A673 (cell line): ENCODE results near the gene CACNA2D3. TPM values are rescaled to one million over a fixed set of nuclear protein-coding genes. Genes with fewer than 3 reads are reported as not detected.

Experiments used
- BruUV-seq: library from RNA; stranded (reverse); fragments of 400-500 nt; replicated peaks from 2 replicates; lab custom pipeline; 2021; lab: Mats Ljungman, UMichigan
- CTCF ChIA-PET: fragments of 300-600 bp; sonication (Branson Sonifier 250); formaldehyde crosslinking; loops from one replicate; lab custom pipeline; 2022; ENCODE audit warnings: antibody characterized with exemption; lab: Charles Lee
- POLR2A ChIA-PET: fragments of 300-600 bp; sonication (Branson Sonifier 250); formaldehyde crosslinking; loops from one replicate; lab custom pipeline; 2022; ENCODE audit warnings: antibody characterized with exemption; ENCODE audit not compliant: low non-redundant PET; lab: Charles Lee
- DNase-seq: peaks from one replicate; pipeline ENCODE4 v3.0.0-alpha.2; 2015; ENCODE audit warnings: low spot score
- H3K27ac ChIP-seq: fragments of 200-600 bp; sonication (generic); 2 replicates; pipeline ENCODE4 v1.5.1; 2016; ENCODE audit warnings: mixed run types, low read depth, mild to moderate bottlenecking, mixed read lengths, antibody characterized with exemption, low read length; ENCODE audit not compliant: poor library complexity, severe bottlenecking
- H3K27me3 ChIP-seq: fragments of 200-600 bp; sonication (generic); replicated peaks from 2 replicates; pipeline ENCODE4 v1.6.1; 2017; ENCODE audit warnings: mixed run types, low read depth, mild to moderate bottlenecking, mixed read lengths, antibody characterized with exemption, low read length; ENCODE audit not compliant: insufficient read depth, poor library complexity
- H3K36me3 ChIP-seq: fragments of 200-600 bp; sonication (generic); 2 replicates; pipeline ENCODE4 v1.6.1; 2016; ENCODE audit warnings: mixed run types, mild to moderate bottlenecking, mixed read lengths, antibody characterized with exemption, low read length; ENCODE audit not compliant: insufficient read depth, poor library complexity, severe bottlenecking
- H3K4me1 ChIP-seq: fragments of 200-600 bp; sonication (generic); 2 replicates; pipeline ENCODE4 v1.6.1; 2017; ENCODE audit warnings: mixed run types, mild to moderate bottlenecking, mixed read lengths, antibody characterized with exemption, low read length; ENCODE audit not compliant: insufficient read depth, poor library complexity, severe bottlenecking
- H3K4me3 ChIP-seq: fragments of 200-600 bp; sonication (generic); 2 replicates; pipeline ENCODE4 v1.5.1; 2016; ENCODE audit warnings: low read depth, mixed run types, mild to moderate bottlenecking, mixed read lengths, low read length; ENCODE audit not compliant: poor library complexity, severe bottlenecking
- H3K9me3 ChIP-seq: fragments of 200-600 bp; sonication (generic); 2 replicates; pipeline ENCODE4 v1.6.1; 2016; ENCODE audit warnings: mixed run types, low read depth, mild to moderate bottlenecking, mixed read lengths, antibody characterized with exemption, low read length; ENCODE audit not compliant: poor library complexity, severe bottlenecking
- EZH2 ChIP-seq: fragments of 200-600 bp; sonication (generic); IDR thresholded peaks from 2 replicates; pipeline ENCODE4 v1.6.1; 2017; ENCODE audit warnings: borderline replicate concordance, low read depth, mild to moderate bottlenecking, mixed read lengths, antibody characterized with exemption, low read length; ENCODE audit not compliant: poor library complexity, severe bottlenecking
- intact Hi-C: fragments of 100-400 bp; cut with micrococcal nuclease; formaldehyde crosslinking; loops from one replicate; pipeline ENCODE4 v1.10.0; 2022; ENCODE audit not compliant: unreplicated experiment
- total RNA-seq: library from RNA; stranded (reverse); gene quantifications from 2 replicates; pipeline ENCODE4 v1.2.3, GENCODE V29; 2021
- TF ChIP-seq, protein P1 (sequence below): fragments of 300-800, 200-600 bp; sonication (generic); conservative IDR thresholded peaks from 2 replicates; pipeline ENCODE4 v1.5.1; 2017; ENCODE audit warnings: low read depth, mild to moderate bottlenecking, antibody characterized with exemption, low read length, moderate library complexity, mixed read lengths

CACNA2D3 gene
- total RNA-seq, 1 experiment from 2014 or later, result not detected

DNA sequence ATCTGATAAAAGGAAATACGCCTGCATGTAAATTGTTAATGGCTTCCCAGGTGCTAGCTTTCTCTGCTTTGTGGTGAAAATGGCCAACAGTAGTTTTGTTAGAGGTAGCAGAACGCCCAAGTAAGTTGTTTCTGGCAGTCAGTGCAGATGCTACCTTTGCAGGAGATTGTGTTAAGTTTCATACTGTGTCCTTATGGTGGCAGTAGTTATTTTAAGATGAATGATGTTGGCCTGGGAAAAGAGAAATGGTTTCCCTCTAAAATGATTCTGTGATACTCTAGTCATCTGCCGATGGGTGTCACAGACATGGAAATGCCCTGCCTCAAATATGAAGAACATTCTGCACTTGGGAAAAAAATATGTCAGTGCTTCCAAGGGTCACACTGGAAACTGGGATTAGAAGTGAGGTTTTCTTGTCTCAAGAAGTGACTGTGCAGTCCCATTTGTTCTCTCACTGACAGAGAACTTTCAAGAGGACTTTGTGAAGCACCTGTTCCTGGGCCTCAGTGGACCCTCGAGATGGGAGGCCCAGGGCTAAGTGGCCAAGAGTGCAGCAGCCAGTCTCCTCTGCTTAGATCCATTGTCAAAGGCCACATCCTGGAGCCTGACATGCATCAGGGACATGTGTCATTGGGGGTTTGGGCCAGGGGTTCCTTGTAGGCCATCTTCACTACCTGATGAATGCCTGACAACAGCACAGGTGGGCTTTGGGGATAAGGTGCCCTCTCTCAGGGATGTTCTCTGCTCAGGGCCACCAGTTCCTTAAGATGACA, 393.3 kb downstream of the CACNA2D3 start:
- no peak overlapping the region for H3K27ac ChIP-seq
- DNase-seq, result no peak
- TF ChIP-seq EZH2, result no peak
- TF ChIP-seq, protein P1, sequence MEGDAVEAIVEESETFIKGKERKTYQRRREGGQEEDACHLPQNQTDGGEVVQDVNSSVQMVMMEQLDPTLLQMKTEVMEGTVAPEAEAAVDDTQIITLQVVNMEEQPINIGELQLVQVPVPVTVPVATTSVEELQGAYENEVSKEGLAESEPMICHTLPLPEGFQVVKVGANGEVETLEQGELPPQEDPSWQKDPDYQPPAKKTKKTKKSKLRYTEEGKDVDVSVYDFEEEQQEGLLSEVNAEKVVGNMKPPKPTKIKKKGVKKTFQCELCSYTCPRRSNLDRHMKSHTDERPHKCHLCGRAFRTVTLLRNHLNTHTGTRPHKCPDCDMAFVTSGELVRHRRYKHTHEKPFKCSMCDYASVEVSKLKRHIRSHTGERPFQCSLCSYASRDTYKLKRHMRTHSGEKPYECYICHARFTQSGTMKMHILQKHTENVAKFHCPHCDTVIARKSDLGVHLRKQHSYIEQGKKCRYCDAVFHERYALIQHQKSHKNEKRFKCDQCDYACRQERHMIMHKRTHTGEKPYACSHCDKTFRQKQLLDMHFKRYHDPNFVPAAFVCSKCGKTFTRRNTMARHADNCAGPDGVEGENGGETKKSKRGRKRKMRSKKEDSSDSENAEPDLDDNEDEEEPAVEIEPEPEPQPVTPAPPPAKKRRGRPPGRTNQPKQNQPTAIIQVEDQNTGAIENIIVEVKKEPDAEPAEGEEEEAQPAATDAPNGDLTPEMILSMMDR, result no peak
- POLR2A ChIA-PET, result no interaction called here
- H3K36me3 ChIP-seq, result no peaks in the 10 kb centered on the region
- intact Hi-C loops, result no loop called here
- no TSS peak for BruUV-seq
- H3K4me3 ChIP-seq, result no peak overlapping the region
- CTCF ChIA-PET, result no interaction called here
- no peaks in the 10 kb centered on the region for H3K9me3 ChIP-seq
- H3K4me1 ChIP-seq, result no peaks in the 10 kb centered on the region
- H3K27me3 ChIP-seq, result no peaks in the 10 kb centered on the region

DNA sequence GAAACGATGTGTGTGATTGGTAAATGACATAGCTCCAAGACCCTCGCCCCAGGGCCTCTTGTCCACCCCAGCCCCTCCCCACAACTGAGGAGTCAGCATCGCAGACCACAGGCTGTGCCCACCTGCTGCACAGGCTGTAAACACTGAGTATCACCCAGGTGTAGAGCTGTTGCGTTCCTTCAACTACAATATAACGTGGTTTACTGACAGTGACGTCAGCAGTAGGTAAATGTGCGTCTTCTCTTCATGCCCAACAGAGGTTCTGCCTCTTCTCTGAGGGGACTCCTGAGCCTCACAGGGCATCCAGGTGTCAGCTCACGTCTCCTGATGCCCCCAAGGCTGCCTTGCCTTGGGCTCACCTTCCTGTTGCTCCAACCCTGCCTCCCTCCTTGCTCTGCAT, 395.1 kb downstream of the CACNA2D3 start:
- DNase-seq, result no peak
- POLR2A ChIA-PET, result no interaction called here
- no peak for TF ChIP-seq EZH2
- TF ChIP-seq, protein P1, result no peak
- no peaks in the 10 kb centered on the region for H3K9me3 ChIP-seq
- no peaks in the 10 kb centered on the region for H3K36me3 ChIP-seq
- CTCF ChIA-PET, result no interaction called here
- H3K4me3 ChIP-seq, result no peak overlapping the region
- H3K4me1 ChIP-seq, result no peaks in the 10 kb centered on the region
- intact Hi-C loops, result no loop called here
- no peaks in the 10 kb centered on the region for H3K27me3 ChIP-seq
- BruUV-seq, result no TSS peak
- no peak overlapping the region for H3K27ac ChIP-seq

- intact Hi-C loops, result no loop called here
- BruUV-seq, result no TSS peak
- DNase-seq, result no peak
- H3K4me3 ChIP-seq, result no peak overlapping the region
- ChIA-PET POLR2A (no interaction called here), CTCF (no interaction called here)
- no peak overlapping the region for H3K27ac ChIP-seq
- no peaks in the 10 kb centered on the region for H3K27me3 ChIP-seq
- TF ChIP-seq, protein P1, result no peak
- TF ChIP-seq EZH2, result no peak
- no peaks in the 10 kb centered on the region for H3K36me3 ChIP-seq
- H3K4me1 ChIP-seq, result no peaks in the 10 kb centered on the region
- H3K9me3 ChIP-seq, result no peaks in the 10 kb centered on the region
These were observed 395.8 kb downstream of the CACNA2D3 start for GRCh38 chr3:54518011-54518675.
